Kidney (tissue), 14 donors: Measurements from ENCODE around the gene GLIS1. TPM values are rescaled to one million over a fixed set of nuclear protein-coding genes. Genes with fewer than 3 reads are reported as not detected.
A peak's percentile ranks its signal among the peaks of the same experiment; 100 is the strongest.

ENCODE experiments used
- DNase-seq, 5 donors: peaks; one replicate each; pipeline ENCODE4 v3.0.0-alpha.2; 2013 to 2020
- FAIRE-seq: peaks from 2 replicates; lab custom pipeline; 2012; peaks lifted over from hg19 to GRCh38; lab: Jason Lieb, UNC
- H3K27ac ChIP-seq, 2 donors: one replicate each; pipeline ENCODE4 v1.7.0; 2013; ENCODE audit warnings: low read depth in 2 of 2, low read length in 2 of 2, inconsistent platforms in 1 of 2
- H3K27me3 ChIP-seq: one replicate; pipeline ENCODE4 v1.7.1; 2013; ENCODE audit warnings: low read length, inconsistent platforms; ENCODE audit not compliant: control insufficient read depth, insufficient read depth
- H3K36me3 ChIP-seq, 3 donors: one replicate each; pipeline versions ENCODE4 v1.7.0 to v1.7.1; 2013; ENCODE audit warnings: low read length in 3 of 3, control low read depth in 1 of 3, inconsistent platforms in 1 of 3; ENCODE audit not compliant: insufficient read depth in 3 of 3, control insufficient read depth in 2 of 3
- H3K4me1 ChIP-seq, 3 donors: one replicate each; pipeline versions ENCODE4 v1.7.0 to v1.7.1; 2013; ENCODE audit warnings: low read length in 3 of 3, inconsistent platforms in 1 of 3, low read depth in 1 of 3; ENCODE audit not compliant: control insufficient read depth in 2 of 3, insufficient read depth in 2 of 3
- H3K4me3 ChIP-seq, 3 donors: one replicate each; pipeline versions ENCODE4 v1.7.0 to v1.8.1; 2013; ENCODE audit warnings: low read length in 3 of 3, control low read depth in 1 of 3, inconsistent platforms in 1 of 3
- H3K9ac ChIP-seq, 3 donors: one replicate each; pipeline versions ENCODE4 v1.7.0 to v1.7.1; 2013; ENCODE audit warnings: low read length in 3 of 3, control low read depth in 1 of 3, inconsistent platforms in 1 of 3
- H3K9me3 ChIP-seq, 3 donors: one replicate each; pipeline versions ENCODE4 v1.7.0 to v1.7.1; 2013; ENCODE audit warnings: low read length in 3 of 3, control low read depth in 1 of 3, inconsistent platforms in 1 of 3; ENCODE audit not compliant: control insufficient read depth in 2 of 3, insufficient read depth in 1 of 3
- intact Hi-C: fragments of 100-400 bp; cut with DNase I; formaldehyde crosslinking; loops from one replicate; pipeline ENCODE4 v1.11.1; 2022
- polyA plus RNA-seq: library from polyadenylated mRNA; stranded (reverse); fragments of 350-450 nt; fragmentation: Illumina TruSeq; extraction: RNeasy Lipid Tissue Mini Kit (QIAGEN cat#74804); gene quantifications from one replicate; pipeline ENCODE4 v1.2.3, GENCODE V29; 2014; ENCODE audit warnings: low read depth, low replicate concordance; ENCODE audit not compliant: insufficient read depth
- total RNA-seq: library from RNA; stranded (reverse); fragmentation: NEBNext Ultra II Directional; extraction: Animal tissue kit (Norgen Biotek cat#: 25700); gene quantifications from one replicate; pipeline ENCODE4 v1.2.1, GENCODE V29; 2021
- TF ChIP-seq, protein P1 (sequence below): IDR thresholded peaks from 3 replicates; pipeline ENCODE4 v1.5.1; 2012; ENCODE audit warnings: mild to moderate bottlenecking, moderate library complexity, borderline replicate concordance; ENCODE audit not compliant: insufficient read depth; ENCODE audit errors: extremely low read depth
- donor health status: control.
- donor health status: control.
- donor health status: control.
- donor health status: control.
- donor health status: control.
- donor health status: DM: yes; HTN: yes; CAD: no.
- donor health status: Normal renal cell carcinoma (clear cell type).

The GLIS1 gene
- total and polyA plus RNA-seq, 2 donors from 2014 or later, result 3.3 to 3.7 TPM

GRCh38 chr1:53614231-53615021 is 124.5 kb downstream of the GLIS1 start:
- Histone ChIP-seq H3K36me3 (no peaks in the 10 kb centered on the region), H3K9me3 (peaks cover 0 to 10% (median 0%) of the 10 kb centered on the region in 3 donors), H3K27ac (no peak overlapping the region), H3K4me3 (no peak overlapping the region), H3K4me1 (no peaks in the 10 kb centered on the region), H3K27me3 (no peaks in the 10 kb centered on the region), H3K9ac (no peak overlapping the region)
- no peak for FAIRE-seq
- TF ChIP-seq, protein P1, sequence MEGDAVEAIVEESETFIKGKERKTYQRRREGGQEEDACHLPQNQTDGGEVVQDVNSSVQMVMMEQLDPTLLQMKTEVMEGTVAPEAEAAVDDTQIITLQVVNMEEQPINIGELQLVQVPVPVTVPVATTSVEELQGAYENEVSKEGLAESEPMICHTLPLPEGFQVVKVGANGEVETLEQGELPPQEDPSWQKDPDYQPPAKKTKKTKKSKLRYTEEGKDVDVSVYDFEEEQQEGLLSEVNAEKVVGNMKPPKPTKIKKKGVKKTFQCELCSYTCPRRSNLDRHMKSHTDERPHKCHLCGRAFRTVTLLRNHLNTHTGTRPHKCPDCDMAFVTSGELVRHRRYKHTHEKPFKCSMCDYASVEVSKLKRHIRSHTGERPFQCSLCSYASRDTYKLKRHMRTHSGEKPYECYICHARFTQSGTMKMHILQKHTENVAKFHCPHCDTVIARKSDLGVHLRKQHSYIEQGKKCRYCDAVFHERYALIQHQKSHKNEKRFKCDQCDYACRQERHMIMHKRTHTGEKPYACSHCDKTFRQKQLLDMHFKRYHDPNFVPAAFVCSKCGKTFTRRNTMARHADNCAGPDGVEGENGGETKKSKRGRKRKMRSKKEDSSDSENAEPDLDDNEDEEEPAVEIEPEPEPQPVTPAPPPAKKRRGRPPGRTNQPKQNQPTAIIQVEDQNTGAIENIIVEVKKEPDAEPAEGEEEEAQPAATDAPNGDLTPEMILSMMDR, result no peak
- intact Hi-C loops, result no loop called here
- peak in 1 of 5 donors; percentile 16 for DNase-seq

GRCh38 chr1:53608676-53609075 is 130.3 kb downstream of the GLIS1 start:
- H3K9ac ChIP-seq, result no peak overlapping the region
- no peak overlapping the region for H3K27ac ChIP-seq
- TF ChIP-seq, protein P1, result no peak
- no peaks in the 10 kb centered on the region for H3K4me1 ChIP-seq
- DNase-seq, result no peak
- H3K36me3 ChIP-seq, result no peaks in the 10 kb centered on the region
- H3K4me3 ChIP-seq, result no peak overlapping the region
- H3K9me3 ChIP-seq, result peaks cover 0 to 10% (median 0%) of the 10 kb centered on the region in 3 donors
- no peak for FAIRE-seq
- intact Hi-C loops, result no loop called here
- no peaks in the 10 kb centered on the region for H3K27me3 ChIP-seq

- H3K4me1 ChIP-seq, result no peaks in the 10 kb centered on the region
- intact Hi-C loops, result no loop called here
- peak in 1 of 5 donors; percentile 11 for DNase-seq
- no peak overlapping the region for H3K4me3 ChIP-seq
- H3K36me3 ChIP-seq, result no peaks in the 10 kb centered on the region
- FAIRE-seq, result no peak
- H3K27me3 ChIP-seq, result no peaks in the 10 kb centered on the region
- H3K9ac ChIP-seq, result no peak overlapping the region
- H3K9me3 ChIP-seq, result peaks cover 0 to 10% (median 0%) of the 10 kb centered on the region in 3 donors
- TF ChIP-seq, protein P1, result no peak
- H3K27ac ChIP-seq, result no peak overlapping the region
These were observed 130.9 kb downstream of the GLIS1 start for GRCh38 chr1:53608071-53608470.
